H9 (cell line): ENCODE data around the gene TCF25. TPM values are rescaled to one million over a fixed set of nuclear protein-coding genes. Genes with fewer than 3 reads are reported as not detected.

ENCODE experiments used
- DNase-seq: peaks from one replicate; pipeline ENCODE4 v3.0.0-alpha.2; 2017
- H2AFZ ChIP-seq: one replicate; pipeline ENCODE4 v1.6.1; 2013; ENCODE audit warnings: mild to moderate bottlenecking, low read length, control low read depth, moderate library complexity
- H2AK5ac ChIP-seq: 2 replicates; pipeline ENCODE4 v1.6.1; 2013; ENCODE audit warnings: low read length, control low read depth, mixed read lengths; ENCODE audit not compliant: insufficient read length
- H2BK120ac ChIP-seq: one replicate; pipeline ENCODE4 v1.6.1; 2013; ENCODE audit warnings: low read depth, mild to moderate bottlenecking, low read length, control low read depth, inconsistent platforms; ENCODE audit not compliant: poor library complexity, severe bottlenecking
- H2BK12ac ChIP-seq: 2 replicates; pipeline ENCODE4 v1.6.1; 2013; ENCODE audit warnings: low read length, control low read depth, mixed read lengths, low read depth; ENCODE audit not compliant: insufficient read length
- H2BK15ac ChIP-seq: 2 replicates; pipeline ENCODE4 v1.6.1; 2013; ENCODE audit warnings: low read depth, low read length, control low read depth
- H2BK20ac ChIP-seq: one replicate; pipeline ENCODE4 v1.6.1; 2013; ENCODE audit warnings: low read depth, mild to moderate bottlenecking, low read length, control low read depth, inconsistent platforms; ENCODE audit not compliant: poor library complexity, severe bottlenecking
- H2BK5ac ChIP-seq: 2 replicates; pipeline ENCODE4 v1.6.1; 2013; ENCODE audit warnings: low read length, control low read depth, mixed read lengths; ENCODE audit not compliant: insufficient read length
- H3K14ac ChIP-seq: 2 replicates; pipeline ENCODE4 v1.6.1; 2013; ENCODE audit warnings: low read length, control low read depth; ENCODE audit not compliant: insufficient read depth
- H3K18ac ChIP-seq: 2 replicates; pipeline ENCODE4 v1.6.1; 2013; ENCODE audit warnings: low read depth, mild to moderate bottlenecking, mixed read lengths, low read length, control low read depth; ENCODE audit not compliant: insufficient read length
- H3K23ac ChIP-seq: 2 replicates; pipeline ENCODE4 v1.6.1; 2013; ENCODE audit warnings: low read length, control low read depth, mixed read lengths, low read depth; ENCODE audit not compliant: insufficient read length
- H3K23me2 ChIP-seq: 2 replicates; pipeline ENCODE4 v1.6.1; 2013; ENCODE audit warnings: low read depth, mild to moderate bottlenecking, mixed read lengths, low read length, control low read depth; ENCODE audit not compliant: insufficient read length, poor library complexity, severe bottlenecking
- H3K27ac ChIP-seq: 2 replicates; pipeline ENCODE4 v1.5.1; 2013; ENCODE audit warnings: low read length, control low read depth, mixed read lengths, low read depth; ENCODE audit not compliant: insufficient read length
- H3K27me3 ChIP-seq: 2 replicates; pipeline ENCODE4 v1.6.1; 2013; ENCODE audit warnings: low read length, control low read depth, inconsistent platforms; ENCODE audit not compliant: insufficient read depth
- H3K4ac ChIP-seq: 2 replicates; pipeline ENCODE4 v1.6.1; 2013; ENCODE audit warnings: low read depth, mild to moderate bottlenecking, control low read depth, inconsistent platforms, low read length, moderate library complexity
- H3K4me1 ChIP-seq: 2 replicates; pipeline ENCODE4 v1.6.1; 2013; ENCODE audit warnings: low read length, control low read depth, inconsistent platforms; ENCODE audit not compliant: insufficient read depth
- H3K4me2 ChIP-seq: 2 replicates; pipeline ENCODE4 v1.6.1; 2013; ENCODE audit warnings: low read length, control low read depth, mixed read lengths; ENCODE audit not compliant: insufficient read length, insufficient read depth
- H3K56ac ChIP-seq: 2 replicates; pipeline ENCODE4 v1.6.1; 2013; ENCODE audit warnings: low read depth, mild to moderate bottlenecking, mixed read lengths, low read length, control low read depth; ENCODE audit not compliant: insufficient read length
- H3K79me1 ChIP-seq: 2 replicates; pipeline ENCODE4 v1.6.1; 2013; ENCODE audit warnings: low read depth, mild to moderate bottlenecking, moderate library complexity, low read length, control low read depth, inconsistent platforms; ENCODE audit not compliant: insufficient read depth, poor library complexity, severe bottlenecking
- H3K79me2 ChIP-seq: 2 replicates; pipeline ENCODE4 v1.6.1; 2013; ENCODE audit warnings: low read length, control low read depth, inconsistent platforms; ENCODE audit not compliant: insufficient read depth
- H3K9ac ChIP-seq: 2 replicates; pipeline ENCODE4 v1.6.1; 2013; ENCODE audit warnings: low read length, control low read depth, mixed read lengths; ENCODE audit not compliant: insufficient read length; ENCODE audit errors: extremely low read depth
- H3K9me3 ChIP-seq: one replicate; pipeline ENCODE4 v1.6.1; 2013; ENCODE audit warnings: low read depth, low read length, inconsistent platforms; ENCODE audit not compliant: control insufficient read depth
- H3T11ph ChIP-seq: one replicate; pipeline ENCODE4 v1.6.1; 2013; ENCODE audit warnings: mild to moderate bottlenecking, low read length, control low read depth, inconsistent platforms
- H4K20me1 ChIP-seq: one replicate; pipeline ENCODE4 v1.6.1; 2013; ENCODE audit not compliant: control insufficient read depth, insufficient read length, insufficient read depth
- H4K5ac ChIP-seq: 2 replicates; pipeline ENCODE4 v1.6.1; 2013; ENCODE audit warnings: low read depth, mild to moderate bottlenecking, mixed read lengths, low read length, control low read depth; ENCODE audit not compliant: insufficient read length
- H4K8ac ChIP-seq: replicated peaks from 2 replicates; pipeline ENCODE4 v1.6.1; 2013; ENCODE audit warnings: low read length, control low read depth, mixed read lengths, low read depth; ENCODE audit not compliant: insufficient read length
- H4K91ac ChIP-seq: 2 replicates; pipeline ENCODE4 v1.6.1; 2013; ENCODE audit warnings: low read depth, mild to moderate bottlenecking, moderate library complexity, mixed read lengths, low read length, control low read depth; ENCODE audit not compliant: insufficient read length
- H3K27ac Mint-ChIP-seq, 3 experiments: 2 replicates in 2 of 3; 3 replicates in 1 of 3; pipeline ENCODE4 v1.8.0; 2020 to 2021; ENCODE audit warnings: mixed read lengths in 3 of 3, mild to moderate bottlenecking in 1 of 3, moderate library complexity in 1 of 3
- H3K27me3 Mint-ChIP-seq: 2 replicates; pipeline ENCODE4 v1.8.0; 2021; ENCODE audit warnings: low read depth, mild to moderate bottlenecking, moderate library complexity, mixed read lengths
- H3K36me3 Mint-ChIP-seq, 3 experiments: 2 replicates in 2 of 3; 3 replicates in 1 of 3; pipeline ENCODE4 v1.8.0; 2020 to 2021; ENCODE audit warnings: low read depth in 3 of 3, mixed read lengths in 3 of 3; ENCODE audit not compliant: insufficient read depth in 1 of 3
- H3K4me1 Mint-ChIP-seq, 2 experiments: 2 replicates each; pipeline ENCODE4 v1.8.0; 2020; ENCODE audit warnings: mixed read lengths in 2 of 2
- H3K4me3 Mint-ChIP-seq, 2 experiments: 2 replicates in 1 of 2; 3 replicates in 1 of 2; pipeline ENCODE4 v1.8.0; 2020 to 2021; ENCODE audit warnings: mild to moderate bottlenecking in 2 of 2, mixed read lengths in 2 of 2, moderate library complexity in 1 of 2
- H3K9me3 Mint-ChIP-seq, 2 experiments: 2 replicates in 1 of 2; 3 replicates in 1 of 2; pipeline ENCODE4 v1.8.0; 2020; ENCODE audit warnings: mild to moderate bottlenecking in 2 of 2, mixed read lengths in 2 of 2, moderate library complexity in 1 of 2
- CTCF ChIP-seq: fragments of 200-600 bp; sonication (generic); conservative IDR thresholded peaks from 3 replicates; pipeline ENCODE4 v1.8.0; 2021; ENCODE audit warnings: antibody characterized with exemption, mild to moderate bottlenecking
- WGBS: extraction: QIAGEN DNeasy Blood & Tissue Kit; methylation state at CpG from one replicate; pipeline ENCODE4 v1.1.7; 2013; ENCODE audit warnings: missing lambda C conversion rate, low lambda C conversion rate, mixed read lengths; ENCODE audit not compliant: insufficient read length; ENCODE audit errors: extremely low coverage; 5-methylcytosine and 5-hydroxymethylcytosine counted together
- total RNA-seq: library from RNA; stranded (reverse); gene quantifications from 2 replicates; pipeline ENCODE4 v1.2.1, GENCODE V29; 2021

TCF25 gene
- total RNA-seq, 1 experiment from 2014 or later, result 109 TPM

- Histone ChIP-seq H4K91ac (no peak overlapping the region), H3K4ac (no peak overlapping the region), H3K79me1 (no peaks in the 10 kb centered on the region), H2AK5ac (no peak overlapping the region), H2BK20ac (no peak overlapping the region), H2BK5ac (no peak overlapping the region), H2BK120ac (no peak overlapping the region), H3K9me3 (peaks cover 7% of the 10 kb centered on the region), H4K5ac (no peak overlapping the region), H3K56ac (no peak overlapping the region), H3K27ac (no peak overlapping the region), H2AFZ (no peak overlapping the region), H3T11ph (no peak overlapping the region), H3K23ac (no peak overlapping the region), H3K9ac (no peak overlapping the region), H4K8ac (no peak overlapping the region), H3K14ac (no peak overlapping the region), H3K4me2 (no peak overlapping the region), H3K23me2 (no peaks in the 10 kb centered on the region), H2BK15ac (no peak overlapping the region), H3K27me3 (no peaks in the 10 kb centered on the region), H3K79me2 (no peaks in the 10 kb centered on the region), H3K4me1 (no peaks in the 10 kb centered on the region), H3K18ac (no peak overlapping the region), H2BK12ac (no peak overlapping the region), H4K20me1 (no peaks in the 10 kb centered on the region)
- Mint-ChIP-seq H3K4me3 (no peak overlapping the region), H3K9me3 (peaks cover 5 to 13% of the 10 kb centered on the region in 2 experiments; a peak in 3 of 5 replicates), H3K4me1 (0 out of 4 replicates have a peak, but pooled peaks cover 0 to 2% of the 10 kb centered on the region in 2 experiments), H3K27me3 (no peaks in the 10 kb centered on the region), H3K27ac (no peak overlapping the region), H3K36me3 (peaks cover 37 to 56% (median 52%) of the 10 kb centered on the region in 3 experiments; a peak in 6 of 7 replicates)
- WGBS, result no CpG with 5 or more reads among the region's 19 CpGs
- TF ChIP-seq CTCF, result no peak
- DNase-seq, result no peak
These were observed 30.6 kb downstream of the TCF25 start for GRCh38 chr16:89903908-89904515.
